Endothelial cell of umbilical vein (primary cell): ENCODE results near the gene MEPCE. TPM values are rescaled to one million over a fixed set of nuclear protein-coding genes. Genes with fewer than 3 reads are reported as not detected.
"Not testable (repeated sequence)": the region's sequence is repeated elsewhere in the genome, so short reads cannot be mapped to it uniquely, and the experiment has no call there.

ENCODE experiments used
- BruUV-seq: library from RNA; stranded (reverse); fragments of 400-500 nt; replicated peaks from 2 replicates; lab custom pipeline; 2021; lab: Mats Ljungman, UMichigan
- CTCF ChIA-PET: fragments of 300-600, 350-600 bp; sonication (Branson Sonifier 250); formaldehyde crosslinking; loops from one replicate; lab custom pipeline; 2021; ENCODE audit warnings: antibody characterized with exemption, inconsistent platforms; lab: Charles Lee
- POLR2A ChIA-PET: fragments of 300-600, 350-600 bp; sonication (Branson Sonifier 250); formaldehyde crosslinking; loops from one replicate; lab custom pipeline; 2021; ENCODE audit warnings: antibody characterized with exemption, inconsistent platforms; lab: Charles Lee
- DNase-seq: peaks from one replicate; pipeline ENCODE4 v3.0.0-alpha.2; 2011; ENCODE audit warnings: low read depth, low spot score
- FAIRE-seq: peaks from 2 replicates; lab custom pipeline; 2011; peaks lifted over from hg19 to GRCh38; lab: Jason Lieb, UNC
- H2AFZ ChIP-seq: 2 replicates; pipeline ENCODE4 v1.6.0; 2012; ENCODE audit warnings: low read depth, low read length, control low read depth, inconsistent platforms
- H3K27ac ChIP-seq: 2 replicates; pipeline ENCODE4 v1.5.1; 2011; ENCODE audit warnings: low read depth, mild to moderate bottlenecking, control low read depth, low read length, moderate library complexity; ENCODE audit not compliant: insufficient read depth
- H3K27me3 ChIP-seq, 2 experiments: 2 replicates each; pipeline versions ENCODE4 v1.6.0 to v1.6.1; 2011; ENCODE audit warnings: low read length in 2 of 2, mixed read lengths in 1 of 2; ENCODE audit not compliant: control insufficient read depth in 2 of 2, insufficient read depth in 2 of 2
- H3K36me3 ChIP-seq, 2 experiments: 2 replicates in 1 of 2; 3 replicates in 1 of 2; pipeline ENCODE4 v1.5.1; 2011; ENCODE audit warnings: low read length in 2 of 2, mild to moderate bottlenecking in 1 of 2, moderate library complexity in 1 of 2; ENCODE audit not compliant: control insufficient read depth in 2 of 2, insufficient read depth in 2 of 2; ENCODE audit errors: extremely low read depth in 1 of 2
- H3K4me1 ChIP-seq: 3 replicates; pipeline ENCODE4 v1.5.1; 2011; ENCODE audit warnings: mild to moderate bottlenecking, low read length; ENCODE audit not compliant: control insufficient read depth, insufficient read depth; ENCODE audit errors: extremely low read depth
- H3K4me2 ChIP-seq: 2 replicates; pipeline ENCODE4 v1.6.1; 2011; ENCODE audit warnings: low read length, control low read depth, mixed read lengths; ENCODE audit not compliant: insufficient read depth
- H3K4me3 ChIP-seq, 3 experiments: fragments of 200-600 bp in 1 of 3; sonication (generic), shearing (Covaris generic) in 1 of 3; replicated peaks in 1 of 3; 2 replicates each; pipeline ENCODE4 v1.5.1; 2011 to 2016; ENCODE audit warnings: control low read depth in 3 of 3, low read length in 3 of 3, mild to moderate bottlenecking in 2 of 3, inconsistent platforms in 1 of 3, low read depth in 1 of 3, moderate library complexity in 1 of 3; ENCODE audit not compliant: insufficient read depth in 1 of 3
- H3K79me2 ChIP-seq: 2 replicates; pipeline ENCODE4 v1.6.0; 2012; ENCODE audit warnings: low read length, inconsistent platforms; ENCODE audit not compliant: control insufficient read depth, insufficient read depth
- H3K9ac ChIP-seq: replicated peaks from 2 replicates; pipeline ENCODE3; 2011; ENCODE audit warnings: low read length, control low read depth; ENCODE audit not compliant: insufficient read depth; ENCODE audit errors: extremely low read depth
- H3K9me1 ChIP-seq: replicated peaks from 3 replicates; pipeline ENCODE4 v1.6.0; 2011; ENCODE audit warnings: mild to moderate bottlenecking, low read length; ENCODE audit not compliant: control insufficient read depth, insufficient read depth; ENCODE audit errors: extremely low read depth
- H3K9me3 ChIP-seq: replicated peaks from 2 replicates; pipeline ENCODE4 v1.5.1; 2012; ENCODE audit warnings: low read length, inconsistent platforms; ENCODE audit not compliant: control insufficient read depth, insufficient read depth
- H4K20me1 ChIP-seq: replicated peaks from 2 replicates; pipeline ENCODE3; 2011; ENCODE audit warnings: mild to moderate bottlenecking, low read length; ENCODE audit not compliant: control insufficient read depth, insufficient read depth; ENCODE audit errors: extremely low read depth
- EZH2 ChIP-seq: IDR thresholded peaks from 2 replicates; pipeline ENCODE4 v1.6.1; 2012; ENCODE audit warnings: borderline replicate concordance, low read depth, mild to moderate bottlenecking, moderate library complexity, low read length, inconsistent platforms; ENCODE audit not compliant: severe bottlenecking
- FOS ChIP-seq: IDR thresholded peaks from 2 replicates; pipeline ENCODE4 v1.6.1; 2011; ENCODE audit warnings: mild to moderate bottlenecking, low read length, moderate library complexity, borderline replicate concordance; ENCODE audit not compliant: insufficient read depth
- GATA2 ChIP-seq: IDR thresholded peaks from 2 replicates; pipeline ENCODE4 v1.7.0; 2011; ENCODE audit warnings: low read depth, mild to moderate bottlenecking, moderate library complexity, mixed read lengths, low read length; ENCODE audit not compliant: insufficient read length, insufficient read depth
- JUN ChIP-seq: IDR thresholded peaks from 2 replicates; pipeline ENCODE4 v1.6.1; 2011; ENCODE audit warnings: borderline replicate concordance, low read depth; ENCODE audit not compliant: insufficient read length, insufficient read depth
- MAX ChIP-seq: IDR thresholded peaks from 2 replicates; pipeline ENCODE4 v1.6.1; 2011; ENCODE audit not compliant: insufficient read depth, insufficient read length
- MYC ChIP-seq: IDR thresholded peaks from one replicate; pipeline ENCODE4 v1.6.1; 2011; ENCODE audit warnings: mild to moderate bottlenecking, low read depth, low read length
- POLR2A ChIP-seq: IDR thresholded peaks from 2 replicates; pipeline ENCODE4 v1.6.1; 2012; ENCODE audit warnings: low read depth, mild to moderate bottlenecking, control low read depth, low read length
- POLR2AphosphoS5 ChIP-seq: IDR thresholded peaks from 2 replicates; pipeline ENCODE4 v1.6.1; 2012; ENCODE audit warnings: low read depth, mild to moderate bottlenecking, control low read depth, low read length, moderate library complexity; ENCODE audit not compliant: insufficient read depth
- dilution Hi-C: fragments of 300-500 bp; cut with MboI; formaldehyde crosslinking; loops from one replicate; pipeline ENCODE4 v1.15.0; 2019; ENCODE audit warnings: low sequenced_read_pairs; ENCODE audit not compliant: extremely low pct_ligation_motif_present
- intact Hi-C: fragments of 100-400 bp; cut with micrococcal nuclease; formaldehyde crosslinking; loops from one replicate; pipeline ENCODE4 v1.10.0; 2022
- polyA plus RNA-seq, 4 experiments: library from polyadenylated mRNA; depleted of rRNA in 3 of 4; stranded (reverse) in 3 of 4; unstranded in 1 of 4; fragments of >200 nt; gene quantifications; 2 replicates each; pipeline versions ENCODE4 v1.2.1 to v1.2.3, GENCODE V29; 2011 to 2012; ENCODE audit warnings: missing spikeins in 1 of 4
- total RNA-seq: library from RNA; stranded (reverse); gene quantifications from 2 replicates; pipeline ENCODE4 v1.2.3, GENCODE V29; 2021
- TF ChIP-seq, protein P1 (sequence below), 2 donors: IDR thresholded peaks; 1 replicate in 1 of 2; 2 replicates in 1 of 2; pipeline ENCODE4 v1.5.1; 2011; ENCODE audit warnings: low read length in 2 of 2, mild to moderate bottlenecking in 2 of 2, moderate library complexity in 2 of 2, control low read depth in 1 of 2, inconsistent platforms in 1 of 2, low read depth in 1 of 2; ENCODE audit not compliant: insufficient read depth in 1 of 2; ENCODE audit errors: extremely low read depth in 1 of 2

MEPCE gene
- total and polyA plus RNA-seq, 2 donors (not counting 3 experiments of a cell fraction or from before 2014, with no cell fraction given), result 23.3 to 45.8 TPM

DNA sequence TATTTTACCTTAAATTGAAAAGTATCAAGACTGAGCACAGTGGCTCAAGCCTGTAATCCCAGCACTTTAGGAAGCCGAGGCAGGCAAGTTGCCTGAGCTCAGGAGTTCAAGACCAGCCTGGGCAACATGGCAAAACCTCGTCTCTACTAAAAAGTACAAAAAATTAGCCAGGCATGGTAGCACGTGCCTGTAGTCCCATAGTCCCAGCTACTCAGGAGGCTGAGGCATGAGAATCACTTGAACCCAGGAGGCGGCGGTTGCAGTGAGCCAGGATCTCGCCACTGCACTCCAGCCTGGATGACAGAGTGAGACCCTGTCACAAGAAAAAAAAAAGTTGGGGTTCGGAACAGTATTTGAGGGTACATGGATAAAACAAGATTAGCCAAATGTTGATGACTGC lies 9.6 kb downstream of the MEPCE start:
- FAIRE-seq, dilution Hi-C loops, DNase-seq, H3K4me3 ChIP-seq, H3K9me1 ChIP-seq, H3K9me3 ChIP-seq, BruUV-seq, intact Hi-C loops, H2AFZ ChIP-seq, H4K20me1 ChIP-seq, H3K36me3 ChIP-seq, H3K4me2 ChIP-seq, H3K27me3 ChIP-seq: not testable (repeated sequence)
- ChIA-PET POLR2A (interaction anchor here (2.9 kb wide), 1 partner anchor 10 kb away, joined by 29 read pairs; the partner anchor contains the start of genes MEPCE and ZCWPW1), CTCF (interaction anchor here (1.4 kb wide), 1 partner anchor 27 kb away, joined by 5 read pairs; no protein-coding TSS in a partner anchor)
- Histone ChIP-seq H3K9ac (peak overlapping the region; percentile 17), H3K27ac (peak overlapping the region; percentile 73), H3K79me2 (peaks cover 17% of the 10 kb centered on the region), H3K4me1 (peaks cover 26% of the 10 kb centered on the region)

DNA sequence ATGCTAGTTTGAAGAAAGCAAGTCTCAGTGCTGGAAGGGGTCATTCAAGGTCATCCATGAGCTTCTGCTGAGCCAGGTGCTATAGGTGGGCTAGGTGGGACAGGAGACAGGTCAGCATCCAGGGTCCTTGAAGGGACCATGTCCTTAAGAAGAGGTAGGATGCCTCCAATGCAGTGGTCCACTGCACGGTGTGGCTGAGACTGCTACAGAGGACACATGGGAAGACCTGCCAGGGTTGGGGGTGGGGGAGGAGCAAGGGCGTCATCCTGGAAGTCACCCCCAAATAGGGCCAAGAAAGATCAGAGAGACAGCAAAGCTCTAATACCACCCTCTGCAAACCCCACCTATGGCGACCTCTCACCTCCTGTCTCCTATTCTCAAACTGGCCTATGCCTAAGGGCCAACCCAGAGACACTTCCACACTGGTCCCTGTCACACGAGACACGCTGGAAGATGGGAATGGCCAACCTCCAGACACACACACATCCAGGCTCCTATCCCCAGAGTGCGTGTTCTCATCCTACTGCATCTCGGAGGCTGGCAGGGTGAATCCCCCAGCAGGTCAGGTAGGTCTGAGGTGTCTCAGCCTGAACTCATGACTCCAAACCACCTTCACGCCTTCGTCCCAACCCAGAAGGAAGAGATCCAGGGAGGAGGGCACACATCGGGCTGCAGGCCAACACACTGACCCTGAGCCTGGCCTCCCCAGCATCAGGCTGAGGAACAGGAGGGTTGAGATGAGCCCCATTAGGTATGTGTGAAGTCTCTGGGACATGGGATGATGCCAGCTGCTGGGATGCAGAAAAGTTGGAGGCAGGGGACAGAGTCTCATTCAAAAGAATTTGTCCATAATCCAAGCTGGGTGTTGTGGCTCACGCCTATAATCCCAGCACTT lies 12.3 kb downstream of the MEPCE start:
- no peaks in the 10 kb centered on the region for H3K27me3 ChIP-seq
- BruUV-seq, result no TSS peak
- CTCF ChIA-PET, result no interaction called here

More for the DNA sequence above, 12.3 kb downstream of the MEPCE start:
- Histone ChIP-seq H3K4me3 (no peak overlapping the region), H4K20me1 (no peaks in the 10 kb centered on the region), H3K27ac (no peak overlapping the region), H3K9me3 (no peaks in the 10 kb centered on the region), H3K4me2 (no peak overlapping the region), H3K79me2 (no peaks in the 10 kb centered on the region), H3K4me1 (peaks cover 38% of the 10 kb centered on the region), H3K36me3 (no peaks in the 10 kb centered on the region), H2AFZ (no peak overlapping the region), H3K9ac (no peak overlapping the region), H3K9me1 (no peaks in the 10 kb centered on the region)
- dilution Hi-C loops, result no loop called here
- POLR2A ChIA-PET, result interaction anchor here (3.9 kb wide), 1 partner anchor 13 kb away, joined by 59 read pairs; the partner anchor contains the start of genes MEPCE and ZCWPW1
- intact Hi-C loops, result no loop called here
- FAIRE-seq (peak; percentile 8), DNase-seq (no peak)
- TF ChIP-seq MAX (no peak), FOS (no peak), POLR2A (no peak), GATA2 (no peak), MYC (no peak), POLR2AphosphoS5 (no peak), EZH2 (no peak), JUN (no peak)
- TF ChIP-seq, protein P1, sequence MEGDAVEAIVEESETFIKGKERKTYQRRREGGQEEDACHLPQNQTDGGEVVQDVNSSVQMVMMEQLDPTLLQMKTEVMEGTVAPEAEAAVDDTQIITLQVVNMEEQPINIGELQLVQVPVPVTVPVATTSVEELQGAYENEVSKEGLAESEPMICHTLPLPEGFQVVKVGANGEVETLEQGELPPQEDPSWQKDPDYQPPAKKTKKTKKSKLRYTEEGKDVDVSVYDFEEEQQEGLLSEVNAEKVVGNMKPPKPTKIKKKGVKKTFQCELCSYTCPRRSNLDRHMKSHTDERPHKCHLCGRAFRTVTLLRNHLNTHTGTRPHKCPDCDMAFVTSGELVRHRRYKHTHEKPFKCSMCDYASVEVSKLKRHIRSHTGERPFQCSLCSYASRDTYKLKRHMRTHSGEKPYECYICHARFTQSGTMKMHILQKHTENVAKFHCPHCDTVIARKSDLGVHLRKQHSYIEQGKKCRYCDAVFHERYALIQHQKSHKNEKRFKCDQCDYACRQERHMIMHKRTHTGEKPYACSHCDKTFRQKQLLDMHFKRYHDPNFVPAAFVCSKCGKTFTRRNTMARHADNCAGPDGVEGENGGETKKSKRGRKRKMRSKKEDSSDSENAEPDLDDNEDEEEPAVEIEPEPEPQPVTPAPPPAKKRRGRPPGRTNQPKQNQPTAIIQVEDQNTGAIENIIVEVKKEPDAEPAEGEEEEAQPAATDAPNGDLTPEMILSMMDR (IDR thresholded peaks at IDR 0.05; ENCODE audit: extremely low read depth in 1 of 2, insufficient read depth in 1 of 2, low read depth in 1 of 2, low read length in 2 of 2), result no peak
